Measurements from ENCODE around the gene DNAJC9. TPM values are rescaled to one million over a fixed set of nuclear protein-coding genes. Genes with fewer than 3 reads are reported as not detected.

The DNAJC9 gene, protein sequence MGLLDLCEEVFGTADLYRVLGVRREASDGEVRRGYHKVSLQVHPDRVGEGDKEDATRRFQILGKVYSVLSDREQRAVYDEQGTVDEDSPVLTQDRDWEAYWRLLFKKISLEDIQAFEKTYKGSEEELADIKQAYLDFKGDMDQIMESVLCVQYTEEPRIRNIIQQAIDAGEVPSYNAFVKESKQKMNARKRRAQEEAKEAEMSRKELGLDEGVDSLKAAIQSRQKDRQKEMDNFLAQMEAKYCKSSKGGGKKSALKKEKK
- total RNA-seq = 10 to 100 TPM; 13.9 to 17.8 TPM

DNA sequence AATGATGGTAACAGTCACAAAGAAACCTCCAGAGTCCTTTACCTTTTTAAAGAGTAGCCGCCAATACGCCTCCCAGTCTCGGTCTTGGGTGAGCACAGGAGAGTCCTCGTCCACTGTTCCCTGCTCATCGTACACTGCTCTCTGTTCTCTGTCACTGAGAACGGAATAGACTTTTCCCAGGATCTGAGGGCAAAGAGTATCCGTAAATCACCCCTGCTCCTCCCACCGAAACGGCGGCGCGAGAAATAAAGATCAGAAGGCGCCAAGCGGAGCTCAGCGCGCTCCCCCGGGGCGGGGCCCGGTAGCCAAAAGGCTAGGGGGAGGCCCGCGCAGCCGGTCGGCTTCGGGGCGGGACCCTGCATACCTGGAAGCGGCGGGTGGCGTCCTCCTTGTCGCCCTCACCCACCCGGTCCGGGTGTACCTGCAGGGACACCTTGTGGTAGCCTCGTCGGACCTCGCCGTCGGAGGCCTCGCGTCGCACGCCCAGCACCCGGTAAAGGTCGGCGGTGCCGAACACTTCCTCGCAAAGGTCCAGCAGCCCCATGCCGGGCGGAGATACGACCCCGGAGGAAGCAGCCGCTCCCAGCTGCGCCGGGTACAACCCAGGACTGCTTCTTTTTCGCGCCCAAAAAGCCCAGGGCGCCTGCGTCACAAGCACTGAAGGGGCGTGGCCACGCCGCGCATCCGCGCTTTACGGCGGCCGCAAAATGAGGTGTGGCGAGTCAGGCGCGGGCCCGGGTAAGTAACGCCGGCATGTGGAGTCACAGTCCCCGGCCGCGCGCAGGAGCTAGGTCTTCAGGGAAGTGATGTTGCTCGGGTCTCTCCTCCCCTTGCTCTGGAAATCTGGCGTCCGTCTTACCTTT lies at the start of gene DNAJC9:
Gene DNAJC9, minus strand, starts transcription at position 610 of the 863 bp plus-strand sequence. Its CDS starts 66 bp downstream, at position 544.
- no peaks in the 10 kb centered on the region for H3K36me3 ChIP-seq
- peaks cover 16 to 35% of the 10 kb centered on the region in 2 donors for H3K4me1 ChIP-seq (ENCODE audit: control insufficient read depth in 1 of 2, low read depth in 2 of 2)
- no peak for TF ChIP-seq CTCF (IDR thresholded peaks at IDR 0.05)
- H3K4me3 ChIP-seq = peak within 1 kb of the TSS; percentile 80
- no peaks in the 10 kb centered on the region for H3K27me3 ChIP-seq (replicated peaks; ENCODE audit: insufficient read depth)
- DNase-seq (ENCODE audit: low spot score) (peak; percentile 90), ATAC-seq (ENCODE audit: insufficient number of reproducible peaks, low FRiP score, low read depth) (peak; percentile 89)
- H3K27ac ChIP-seq = peak within 1 kb of the TSS; percentile 73 to 74
- no peaks in the 10 kb centered on the region for H3K9me3 ChIP-seq

GRCh38 chr10:73293461-73293860 lies 46.4 kb upstream of the DNAJC9 start:
- H3K27me3 ChIP-seq (replicated peaks; ENCODE audit: insufficient read depth) = no peaks in the 10 kb centered on the region
- H3K27ac ChIP-seq = no peak overlapping the region
- no peak for TF ChIP-seq CTCF (IDR thresholded peaks at IDR 0.05)
- H3K4me1 ChIP-seq (ENCODE audit: control insufficient read depth in 1 of 2, low read depth in 2 of 2) = no peaks in the 10 kb centered on the region
- no peak for DNase-seq (ENCODE audit: low spot score)
- H3K4me3 ChIP-seq = no peak overlapping the region
- ATAC-seq (ENCODE audit: insufficient number of reproducible peaks, low FRiP score, low read depth) = no peak
- H3K36me3 ChIP-seq = no peaks in the 10 kb centered on the region
- H3K9me3 ChIP-seq = no peaks in the 10 kb centered on the region

GRCh38 chr10:73289958-73290357 lies 42.9 kb upstream of the DNAJC9 start:
- no peaks in the 10 kb centered on the region for H3K36me3 ChIP-seq
- ATAC-seq (ENCODE audit: insufficient number of reproducible peaks, low FRiP score, low read depth) = no peak
- DNase-seq (ENCODE audit: low spot score) = no peak
- no peaks in the 10 kb centered on the region for H3K27me3 ChIP-seq (replicated peaks; ENCODE audit: insufficient read depth)
- no peaks in the 10 kb centered on the region for H3K9me3 ChIP-seq
- no peak overlapping the region for H3K4me3 ChIP-seq
- H3K4me1 ChIP-seq (ENCODE audit: control insufficient read depth in 1 of 2, low read depth in 2 of 2) = no peaks in the 10 kb centered on the region
- no peak overlapping the region for H3K27ac ChIP-seq
- TF ChIP-seq CTCF (IDR thresholded peaks at IDR 0.05) = no peak

DNA sequence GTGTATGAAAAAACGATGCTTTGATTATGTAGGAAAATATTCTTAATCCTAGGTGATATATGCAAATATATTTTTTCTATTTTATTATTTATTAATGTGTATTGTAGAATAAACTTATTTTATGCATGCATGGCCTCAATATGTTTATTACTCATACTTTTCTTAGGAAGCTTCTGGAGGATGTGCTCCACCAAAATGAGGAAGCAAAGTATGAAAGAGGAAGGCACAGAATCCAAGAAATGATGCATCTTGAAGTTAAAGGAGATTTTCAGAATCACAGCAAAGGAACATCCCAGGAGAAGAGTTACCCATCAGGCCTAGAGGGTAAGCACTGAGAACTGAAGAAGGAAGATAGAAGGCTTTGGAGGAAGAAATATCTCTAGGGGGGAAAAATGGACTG lies 40.4 kb upstream of the DNAJC9 start:
- DNase-seq (ENCODE audit: low spot score) = no peak
- TF ChIP-seq CTCF (IDR thresholded peaks at IDR 0.05) = no peak
- H3K36me3 ChIP-seq = no peaks in the 10 kb centered on the region
- H3K9me3 ChIP-seq = no peaks in the 10 kb centered on the region
- ATAC-seq (ENCODE audit: insufficient number of reproducible peaks, low FRiP score, low read depth) = no peak
- H3K4me1 ChIP-seq (ENCODE audit: control insufficient read depth in 1 of 2, low read depth in 2 of 2) = no peaks in the 10 kb centered on the region
- H3K27me3 ChIP-seq (replicated peaks; ENCODE audit: insufficient read depth) = no peaks in the 10 kb centered on the region
- H3K4me3 ChIP-seq = no peak overlapping the region
- no peak overlapping the region for H3K27ac ChIP-seq

DNA sequence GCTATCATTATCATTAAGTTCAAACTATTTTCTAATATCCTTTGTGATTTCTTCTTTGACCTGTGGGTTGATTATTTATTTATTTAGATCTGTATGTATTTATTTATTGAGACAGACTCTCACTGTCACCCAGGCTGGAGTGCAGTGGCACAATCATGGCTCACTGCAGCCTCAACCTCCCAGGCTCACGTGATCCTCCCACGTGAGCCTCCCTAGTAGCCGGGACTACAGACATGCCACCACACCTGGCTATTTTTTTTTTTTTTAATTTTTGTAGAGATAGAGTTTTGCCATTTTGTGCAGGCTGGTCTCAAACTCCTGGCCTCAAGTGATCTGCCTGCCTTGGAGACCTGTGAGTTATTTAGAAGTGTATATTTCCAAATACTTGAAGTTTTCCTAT lies 34.0 kb upstream of the DNAJC9 start:
- Histone ChIP-seq H3K36me3 (no peaks in the 10 kb centered on the region), H3K4me3 (no peak overlapping the region), H3K9me3 (no peaks in the 10 kb centered on the region), H3K4me1 (ENCODE audit: control insufficient read depth in 1 of 2, low read depth in 2 of 2) (no peaks in the 10 kb centered on the region), H3K27ac (no peak overlapping the region), H3K27me3 (replicated peaks; ENCODE audit: insufficient read depth) (no peaks in the 10 kb centered on the region)
- no peak for ATAC-seq (ENCODE audit: insufficient number of reproducible peaks, low FRiP score, low read depth)
- TF ChIP-seq CTCF (IDR thresholded peaks at IDR 0.05) = no peak
- DNase-seq (ENCODE audit: low spot score) = no peak
